Stimulated activated CD8-positive, alpha-beta memory T cell treated with anti-CD3 and anti-CD28 coated beads, Interleukin-12 subunit alpha, Interleukin-12 subunit beta, amount 100 ng/mL, for 1 hour (primary cell): Measurements from ENCODE around the gene SATB1.
A peak's percentile ranks its signal among the peaks of the same experiment; 100 is the strongest.
"Not testable (repeated sequence)": the region's sequence is repeated elsewhere in the genome, so short reads cannot be mapped to it uniquely, and the experiment has no call there.

Experiments used
- DNase-seq: peaks from one replicate; pipeline ENCODE4 v3.0.0-alpha.2; 2020; ENCODE audit warnings: low read depth

The SATB1 gene

DNA sequence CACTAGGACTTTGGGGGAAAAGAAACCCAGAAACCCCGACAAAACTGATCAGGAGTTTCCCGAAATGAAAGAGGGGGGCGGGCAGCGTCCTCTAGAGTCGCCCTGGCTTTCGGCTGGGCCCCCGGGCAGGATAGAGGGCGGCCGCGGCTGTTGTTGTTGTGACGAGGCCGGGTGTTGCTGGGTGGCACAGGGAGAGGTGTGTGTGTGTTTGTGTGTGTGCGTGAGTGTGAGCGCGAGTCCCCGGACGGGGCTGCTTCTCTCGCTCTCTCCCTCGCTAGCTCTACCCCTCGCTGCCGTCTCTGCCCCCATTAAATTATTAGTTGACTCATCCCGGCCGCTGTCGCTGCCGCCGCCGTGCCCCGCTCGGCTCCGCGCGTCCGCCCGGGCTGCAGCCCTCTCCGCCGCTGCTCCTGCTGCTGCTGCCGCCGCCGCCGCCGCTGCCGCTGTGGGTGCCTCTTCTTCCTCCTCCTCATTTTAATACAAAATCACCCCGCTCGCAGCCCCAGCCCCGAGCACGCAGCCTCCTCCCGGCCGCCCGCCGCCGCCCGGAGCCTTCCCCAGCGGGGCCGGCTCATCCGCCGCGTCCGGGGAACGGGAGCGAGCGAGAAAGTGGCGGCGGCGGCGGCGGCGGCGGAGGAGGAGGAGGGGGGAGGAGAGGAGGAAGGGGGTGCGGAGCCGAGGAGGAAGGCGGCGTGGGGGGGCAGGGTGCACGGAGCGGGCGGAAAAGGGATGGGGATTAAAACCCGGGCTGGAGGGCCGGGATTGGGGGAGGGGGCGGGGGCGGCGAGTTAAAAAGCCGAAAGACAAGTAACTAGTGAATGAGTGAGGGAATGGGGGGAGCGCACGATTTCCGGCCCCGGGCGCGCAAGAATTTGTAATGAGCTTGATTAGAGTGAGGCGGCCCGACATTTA is at the start of gene SATB1:
SATB1 (minus strand) TSS at position 611 of the 912 bp plus-strand sequence. CDS start 4,372 bp downstream, outside the sequence.
- no peak for DNase-seq

DNA sequence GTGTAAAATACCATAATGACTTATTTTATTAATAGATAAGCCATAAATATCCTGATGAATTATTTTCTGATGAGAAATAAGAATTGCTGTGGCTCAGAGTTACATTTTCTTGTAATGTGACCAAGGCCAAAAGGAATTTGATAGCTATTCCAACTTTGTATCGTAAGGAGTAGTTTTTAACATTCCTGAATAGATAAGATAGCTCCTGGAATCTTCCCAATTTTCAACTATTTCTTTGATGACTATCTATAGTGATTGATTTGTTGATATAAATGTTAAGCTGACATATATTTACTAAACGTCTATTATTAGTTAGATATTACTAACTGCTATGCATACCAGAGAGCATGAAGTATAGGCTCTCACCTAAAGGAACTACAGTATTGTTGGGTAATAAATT is 49.1 kb upstream of the SATB1 start:
- DNase-seq: no peak

DNA sequence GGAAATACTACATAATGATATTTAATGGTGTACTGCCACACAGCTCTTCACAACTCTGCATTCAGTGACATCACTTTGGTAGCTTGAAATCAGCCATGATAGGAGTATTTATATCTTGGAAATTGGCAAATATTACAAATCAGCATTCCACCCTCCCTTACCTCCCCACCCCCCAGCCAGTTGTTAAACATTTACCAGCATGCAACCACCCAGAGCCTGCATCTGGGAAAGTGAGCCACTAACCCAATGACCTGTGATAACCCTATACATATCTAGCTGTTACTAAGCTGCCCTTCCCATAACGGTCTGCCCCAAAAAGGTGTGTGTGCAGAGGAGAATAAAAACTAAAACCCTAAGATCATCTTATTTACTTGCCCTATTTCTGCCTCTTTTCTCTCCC is 44.6 kb upstream of the SATB1 start:
- DNase-seq: no peak

DNA sequence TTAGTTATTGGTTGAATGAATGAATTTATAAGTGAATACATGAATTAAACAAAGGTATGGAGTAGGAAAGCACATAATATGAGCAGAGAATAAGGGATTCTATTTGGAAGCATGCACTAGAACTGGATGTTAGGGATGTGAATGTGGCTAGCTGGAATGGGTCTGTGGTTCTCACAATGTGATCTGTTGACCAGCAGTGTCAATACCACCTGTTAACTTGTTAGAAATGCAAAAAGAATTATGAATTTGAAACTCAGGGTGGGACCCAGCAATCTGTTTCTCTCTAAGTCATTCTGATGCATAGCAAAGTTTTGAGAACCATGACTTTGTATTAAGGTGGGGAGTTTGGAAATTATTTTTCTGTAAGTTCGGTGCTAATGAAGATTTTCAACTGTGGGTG is 41.0 kb upstream of the SATB1 start:
- no peak for DNase-seq

DNA sequence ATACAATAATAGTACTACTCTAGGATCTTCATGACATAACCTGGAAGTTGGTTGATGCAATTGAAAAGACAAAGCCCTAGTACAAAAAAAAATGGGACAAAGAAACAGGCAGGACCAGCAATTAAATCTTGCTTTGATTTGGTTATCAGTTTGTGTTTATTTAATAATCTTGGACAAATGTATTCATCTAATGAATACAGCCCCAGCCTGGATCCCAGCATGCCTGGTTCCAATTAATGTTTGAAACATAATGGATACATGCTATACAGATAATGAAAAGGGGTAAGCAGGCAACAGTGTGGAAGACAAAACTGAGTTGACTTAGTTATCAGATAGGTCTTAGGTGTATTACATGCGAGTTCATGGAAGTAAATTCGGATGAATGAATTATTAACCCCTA is 29.6 kb upstream of the SATB1 start:
- DNase-seq: no peak

DNA sequence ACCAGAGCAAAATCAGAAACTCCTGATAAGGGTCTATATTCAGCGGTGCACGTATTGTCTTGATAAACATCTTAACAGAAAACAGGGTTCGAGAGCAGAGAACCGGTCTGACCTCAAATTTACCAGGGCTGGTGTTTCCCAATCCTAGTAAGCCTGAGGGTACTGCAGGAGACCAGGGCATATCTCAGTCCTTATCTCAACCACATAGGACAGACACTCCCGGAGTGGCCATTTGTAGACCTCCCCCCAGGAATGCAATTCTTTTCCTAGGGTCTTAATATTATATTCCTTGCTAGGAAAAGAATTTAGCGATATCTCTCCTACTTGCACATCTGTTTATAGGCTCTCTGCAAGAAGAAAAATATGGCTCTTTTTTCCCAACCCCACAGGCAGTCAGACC is 24.5 kb upstream of the SATB1 start:
- DNase-seq: not testable (repeated sequence)

DNA sequence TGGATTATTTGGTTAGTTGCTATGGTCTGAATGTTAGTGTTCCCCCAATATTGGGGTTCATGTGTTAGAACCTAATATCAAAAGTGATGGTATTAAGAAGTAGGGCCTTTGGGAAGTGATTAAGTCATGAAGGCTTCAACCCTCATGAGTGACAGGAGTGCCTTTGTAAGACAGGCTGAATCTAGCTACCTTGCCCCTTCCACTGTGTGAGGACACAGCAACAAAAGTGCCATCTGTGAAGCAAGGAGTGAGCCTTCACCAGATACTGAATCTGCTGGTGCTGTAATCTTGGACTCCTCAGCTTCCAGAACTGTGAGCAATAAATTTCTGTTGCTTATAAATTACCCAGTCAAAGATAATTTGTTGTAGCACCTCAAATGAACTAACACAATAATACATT is 22.6 kb upstream of the SATB1 start:
- DNase-seq: no peak

DNA sequence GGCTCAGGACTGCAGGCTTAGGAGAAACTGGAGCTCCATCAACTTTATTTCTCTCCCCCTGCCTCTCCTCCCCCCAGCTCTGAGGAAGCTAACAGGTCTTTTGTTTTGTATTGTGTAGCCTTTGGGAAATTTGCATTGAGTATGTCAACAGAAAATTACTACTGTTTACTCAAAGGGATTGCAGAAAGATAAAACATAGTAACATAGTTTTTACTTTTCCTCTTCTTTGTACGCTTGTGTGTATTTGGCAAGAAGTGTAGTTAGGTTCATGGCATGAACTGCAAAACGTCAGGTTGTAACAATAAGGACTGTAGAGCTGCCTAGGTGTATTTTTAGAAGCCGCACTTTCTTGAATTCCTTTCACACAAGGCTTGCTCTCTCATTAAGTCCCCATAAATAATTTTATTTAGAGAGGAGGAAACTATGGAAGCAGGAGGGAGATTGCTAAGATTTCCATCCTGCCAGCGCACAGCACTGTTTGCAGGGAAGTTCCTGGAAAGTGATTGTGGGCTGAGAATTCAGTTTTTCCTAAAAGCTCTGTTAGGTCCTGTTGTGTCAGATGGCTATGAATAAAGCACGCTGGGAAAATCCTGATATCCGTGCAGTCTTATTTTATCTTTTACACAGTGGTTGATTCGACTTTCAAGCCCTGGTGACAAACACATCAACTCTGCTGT is 21.1 kb upstream of the SATB1 start:
- DNase-seq: no peak

DNA sequence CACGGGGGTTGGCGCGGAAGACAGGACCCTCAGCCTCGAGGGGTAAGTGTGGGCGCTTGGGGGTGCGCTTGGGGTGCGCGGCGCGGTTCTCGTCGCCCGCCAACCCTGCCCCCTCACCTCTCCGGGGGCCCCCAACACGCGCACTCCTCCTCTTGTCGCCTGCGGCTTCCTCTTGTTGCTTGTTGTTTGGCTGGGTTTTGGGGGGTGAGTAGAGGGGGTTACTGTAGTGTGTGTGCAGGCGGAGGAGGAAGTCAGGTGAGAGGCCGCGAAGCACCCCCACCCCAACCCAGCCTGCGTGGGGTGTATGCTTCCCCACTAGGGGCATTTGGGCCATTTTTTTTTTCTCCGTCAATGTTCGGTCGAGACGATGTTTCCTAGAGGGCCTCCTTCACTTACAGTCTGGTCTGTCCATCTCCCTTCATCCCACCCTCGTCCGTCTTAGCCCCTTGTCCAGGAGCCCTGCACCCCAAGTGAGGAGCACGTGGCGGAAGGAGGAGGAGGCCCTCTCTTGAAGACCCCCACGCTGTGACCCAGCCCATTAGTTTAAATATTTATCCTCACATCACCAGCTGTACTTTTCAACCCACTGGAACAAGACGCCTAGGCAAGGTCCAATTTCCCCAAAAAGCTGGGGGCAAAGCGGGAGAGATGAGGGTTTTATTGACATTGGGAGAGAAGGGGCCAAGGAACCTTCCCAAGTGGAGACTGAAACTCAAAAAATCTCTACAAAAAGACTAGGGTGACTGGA is 20.4 kb upstream of the SATB1 start:
- DNase-seq: peak; percentile 50

DNA sequence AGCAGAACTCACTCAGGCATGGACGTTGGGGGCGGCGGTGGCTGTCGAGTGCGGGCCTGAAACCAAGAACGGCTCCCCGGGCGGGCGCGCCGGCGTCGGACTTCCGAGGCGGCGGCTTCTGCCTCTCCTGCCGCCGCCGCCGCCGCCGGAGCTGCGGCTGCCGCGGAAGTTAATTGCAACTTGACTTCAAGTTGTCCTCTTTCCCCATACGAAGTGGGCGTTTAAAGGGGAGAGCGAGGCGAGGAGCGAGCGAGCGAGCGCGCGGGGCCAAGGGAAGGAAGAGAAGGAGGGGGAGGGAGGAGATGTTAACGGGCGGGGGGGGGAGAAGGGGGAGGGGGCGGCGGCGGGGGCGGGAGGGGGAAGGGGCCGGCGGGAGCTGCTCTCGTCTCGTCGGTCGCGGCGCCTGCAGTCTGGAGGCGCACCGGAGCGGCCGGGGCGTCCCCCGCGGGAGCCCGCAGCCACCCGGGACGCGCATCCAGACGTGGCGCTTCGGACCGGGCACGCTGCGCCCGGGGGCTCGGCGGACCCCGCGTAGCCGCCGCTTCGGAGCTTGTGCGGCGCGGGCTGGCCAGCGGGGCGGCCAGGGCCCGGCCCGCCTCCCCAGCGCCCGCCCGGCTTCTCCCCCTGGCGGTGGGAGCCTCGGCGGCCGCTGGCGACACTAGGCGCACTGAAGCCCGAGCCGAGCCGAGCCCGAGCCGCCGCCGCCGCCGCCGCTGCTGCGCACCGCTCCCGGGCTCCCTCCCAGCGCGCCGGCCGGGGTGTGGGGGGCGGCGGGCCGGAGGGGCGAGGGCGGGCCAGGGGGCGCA is 19.7 kb upstream of the SATB1 start:
- DNase-seq: peak; percentile 50

DNA sequence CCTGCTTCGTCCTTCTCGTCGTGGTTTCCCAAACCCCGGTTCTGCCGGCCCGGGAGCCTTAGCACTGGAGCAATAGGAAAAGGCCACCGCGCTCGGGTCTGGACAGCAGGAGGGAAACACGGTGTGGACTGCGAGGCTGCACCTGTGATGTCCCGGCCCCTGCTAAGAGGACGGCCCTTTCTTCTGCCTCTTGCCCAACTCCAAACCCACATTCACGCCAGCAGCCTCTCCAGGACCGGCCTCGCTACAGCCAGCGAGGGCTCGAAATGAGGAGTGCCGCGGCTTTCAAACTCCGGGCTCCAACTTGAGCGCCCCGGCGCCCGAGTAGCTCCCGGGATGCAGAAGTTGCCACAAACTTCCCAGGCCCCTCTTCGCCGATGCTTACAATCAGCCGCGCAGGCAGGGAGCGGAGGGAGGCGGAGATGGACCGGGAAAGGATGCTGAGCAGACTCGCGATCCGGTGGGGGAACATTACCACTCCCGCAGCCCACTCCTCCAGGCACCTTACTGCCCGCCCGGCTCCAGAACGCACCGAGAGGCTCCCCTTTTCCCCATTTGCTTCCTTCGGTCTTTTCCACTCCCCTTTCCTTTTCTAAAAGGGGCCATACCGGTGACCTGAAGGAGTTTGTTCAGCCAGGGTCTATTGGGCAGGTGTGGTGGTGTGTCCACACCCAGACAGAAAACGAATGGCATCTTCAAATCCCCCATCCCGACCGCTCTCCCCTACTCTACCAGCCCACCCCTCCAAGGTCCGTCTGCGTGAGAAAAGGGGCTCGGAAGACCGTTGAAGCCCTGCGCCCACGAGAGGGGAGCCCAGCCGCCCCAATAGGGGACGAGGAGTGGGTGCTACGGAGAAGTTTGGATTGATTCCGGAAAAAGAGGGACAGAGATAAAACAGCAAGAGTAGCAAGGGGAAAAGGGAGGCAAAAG is 18.8 kb upstream of the SATB1 start:
- DNase-seq: no peak

DNA sequence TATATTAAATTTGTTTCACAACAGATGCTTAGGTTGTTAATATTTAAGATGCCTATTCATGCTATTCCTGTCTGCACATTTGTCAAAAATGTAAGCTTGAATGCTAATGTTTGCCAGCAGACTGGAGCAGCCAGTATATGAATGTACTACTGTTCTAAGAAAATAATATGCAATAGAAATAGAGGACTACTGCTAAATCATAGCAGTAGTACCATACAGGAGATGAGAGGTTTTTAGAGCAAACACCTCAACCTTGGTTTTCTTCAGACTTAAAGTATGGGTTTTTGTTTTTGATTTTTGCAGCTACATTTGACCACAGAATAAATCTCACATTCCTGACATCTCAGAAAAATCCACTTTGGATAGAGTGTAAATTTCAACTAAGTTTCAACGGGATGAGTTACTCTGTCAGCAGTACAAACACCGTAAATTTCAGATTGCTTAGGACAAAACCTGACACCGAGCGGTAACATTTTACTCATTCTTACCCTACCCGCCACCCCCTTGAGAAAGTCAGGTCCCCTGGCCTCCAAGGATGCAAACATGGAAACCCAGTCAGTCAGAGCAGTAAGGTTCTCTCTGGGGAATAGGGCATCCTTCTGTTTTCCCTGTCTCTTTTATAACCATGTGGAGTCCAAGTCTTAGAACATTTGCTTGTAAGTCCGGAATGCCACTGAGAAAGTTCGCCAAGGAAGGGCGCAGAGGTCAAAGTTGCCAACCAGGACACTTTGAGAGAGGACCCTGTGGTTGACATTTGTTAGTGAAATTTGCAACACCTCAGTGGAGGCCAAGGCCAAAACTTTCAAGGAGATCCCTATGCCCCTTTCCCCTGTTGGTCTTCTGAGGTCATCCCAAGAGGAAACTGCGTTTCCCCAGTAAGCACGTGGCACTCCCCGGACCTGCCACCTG is 17.9 kb upstream of the SATB1 start:
- no peak for DNase-seq

DNA sequence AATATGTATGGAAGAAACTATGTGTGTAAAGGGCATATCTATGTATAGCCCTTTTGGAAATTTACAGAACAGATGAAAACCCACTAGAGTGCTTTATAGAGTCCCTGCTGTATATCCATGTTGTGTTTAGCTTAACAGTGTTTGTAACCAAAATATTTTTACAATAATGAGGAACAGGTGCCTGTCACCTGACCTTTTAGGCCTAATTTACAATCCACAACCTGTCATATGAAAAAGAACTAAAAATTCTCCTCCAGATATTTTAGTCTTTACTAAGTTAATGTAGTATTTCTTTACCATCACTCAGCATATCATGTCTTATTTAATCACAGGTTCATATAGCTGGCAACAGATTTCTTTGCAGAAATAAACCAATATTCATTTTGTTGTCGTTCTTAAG is 16.4 kb upstream of the SATB1 start:
- DNase-seq: no peak

DNA sequence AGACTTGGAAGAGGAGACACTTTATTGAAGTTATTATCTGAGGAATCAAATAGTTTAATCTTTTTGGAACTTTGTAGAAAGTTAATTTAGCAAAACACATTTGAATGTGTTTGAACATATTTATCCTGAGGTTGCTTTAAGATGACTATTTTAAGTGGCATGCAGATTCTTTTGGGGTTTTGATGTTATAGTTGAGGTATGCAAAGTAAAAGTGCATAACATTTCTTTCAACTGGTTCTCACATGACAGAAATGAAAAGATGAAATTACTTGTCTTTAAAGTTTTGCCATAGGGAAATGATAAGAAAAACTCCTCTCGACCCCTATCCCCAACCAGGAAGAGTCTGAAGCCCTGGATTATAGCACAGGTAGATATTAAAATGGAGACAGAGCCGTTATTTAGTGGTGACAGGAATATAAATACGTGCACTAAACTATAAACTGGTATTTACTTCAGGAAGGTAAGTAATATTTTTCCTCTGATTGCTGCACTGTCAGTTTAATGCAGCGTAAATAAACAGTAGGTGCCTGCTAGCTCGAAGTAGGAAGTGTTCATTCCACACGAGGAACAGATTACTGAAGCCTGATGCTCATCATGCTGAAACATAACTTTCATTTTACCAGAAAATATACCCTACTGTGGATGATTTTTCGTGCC is 15.1 kb upstream of the SATB1 start:
- DNase-seq: no peak

DNA sequence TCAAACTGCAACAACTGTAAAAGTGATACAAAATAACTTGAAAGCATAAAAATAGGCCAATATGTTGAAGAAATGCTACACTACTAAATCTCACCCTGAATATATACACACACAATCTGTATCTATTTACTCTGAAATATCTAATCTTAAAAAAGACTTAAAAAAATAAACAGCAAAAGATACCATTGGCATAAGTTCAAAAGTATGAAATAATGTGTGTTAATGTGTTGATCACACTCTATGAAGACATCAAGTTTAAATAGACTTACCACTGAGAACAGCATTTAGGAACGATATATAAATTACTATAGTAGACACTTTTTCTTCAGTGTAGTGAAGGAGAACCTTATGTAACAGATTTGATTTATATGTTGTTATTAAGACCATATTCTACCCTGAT is 14.1 kb upstream of the SATB1 start:
- no peak for DNase-seq

DNA sequence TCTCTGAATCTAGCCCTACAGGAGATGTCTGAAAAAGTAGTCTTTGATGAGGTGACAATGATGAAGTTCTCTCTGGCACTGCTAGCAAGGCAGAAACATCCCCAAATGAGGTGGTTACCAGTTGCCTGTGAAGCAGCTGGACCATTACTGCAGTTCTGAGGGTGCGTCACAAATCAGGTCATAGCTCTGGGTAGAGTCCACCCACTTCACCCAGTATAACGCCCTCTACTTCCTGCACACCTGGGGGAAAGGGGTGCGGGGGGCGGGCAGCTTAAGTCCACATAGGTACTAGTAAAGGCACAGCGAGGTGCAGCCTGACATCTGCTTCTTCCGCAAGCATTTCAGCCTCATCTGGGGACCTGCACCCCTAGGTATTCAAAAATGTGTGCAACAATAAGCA is 13.4 kb upstream of the SATB1 start:
- no peak for DNase-seq

DNA sequence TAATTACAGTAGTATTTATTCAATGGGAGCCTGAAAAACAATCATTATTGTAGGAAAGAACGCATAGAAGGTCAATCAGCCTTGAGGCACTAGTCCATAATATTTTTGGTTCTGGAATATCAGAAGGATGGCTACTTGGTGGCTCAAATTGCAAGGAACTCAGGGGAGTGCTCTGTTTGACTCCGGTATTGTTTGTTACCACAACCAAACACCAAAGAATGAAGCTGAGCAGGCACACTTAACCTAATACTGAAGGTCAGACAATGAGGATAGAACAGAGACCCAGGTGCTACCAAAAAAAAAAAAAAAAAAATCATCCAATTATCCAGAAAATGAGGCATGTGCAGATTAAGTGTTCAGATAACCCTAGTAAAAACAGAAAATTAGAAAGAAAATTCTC is 11.1 kb upstream of the SATB1 start:
- DNase-seq: no peak

DNA sequence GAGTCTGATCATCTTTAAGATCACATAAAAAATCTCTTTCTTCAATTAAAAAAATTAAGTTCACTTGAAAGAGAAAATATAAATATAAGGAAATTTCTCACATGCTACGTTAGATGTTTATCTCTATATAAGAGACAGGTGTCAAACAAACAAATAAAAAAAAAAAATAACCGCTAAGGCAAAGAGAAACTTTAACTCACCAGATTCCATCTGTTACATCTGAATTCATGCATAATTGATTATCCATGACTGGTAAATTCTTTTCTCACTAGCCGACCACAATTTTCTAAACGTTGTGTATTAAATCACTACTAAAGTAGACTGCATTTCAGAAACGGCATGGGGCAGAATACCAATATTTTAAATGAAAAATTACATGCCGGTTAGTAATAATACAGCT is 9.6 kb upstream of the SATB1 start:
- no peak for DNase-seq

DNA sequence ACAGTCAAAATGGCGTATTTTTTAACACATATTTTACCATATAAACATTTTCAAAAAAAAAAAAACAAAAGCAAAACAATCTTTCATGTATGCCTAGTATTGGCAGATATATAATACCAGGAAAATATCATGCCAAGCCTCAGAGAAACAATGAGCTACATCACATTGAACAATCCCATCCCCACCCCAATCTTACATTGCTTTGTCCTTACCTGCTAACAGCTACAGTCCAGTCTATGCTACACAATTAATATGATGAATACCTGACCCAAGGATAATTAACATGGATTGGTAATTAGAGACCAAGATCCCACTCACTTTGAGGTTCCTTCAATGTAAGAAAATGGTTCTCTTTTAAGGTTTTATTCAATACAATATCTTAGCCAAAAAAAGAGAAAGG is 7.6 kb upstream of the SATB1 start:
- no peak for DNase-seq
